ENCODE data around the gene ZNF674.
"Not testable (repeated sequence)": the region's sequence is repeated elsewhere in the genome, so short reads cannot be mapped to it uniquely, and the experiment has no call there.

Gene ZNF674

GRCh38 chrX:46463682-46464081 is 81.5 kb downstream of the ZNF674 start:
- no peak for DNase-seq (ENCODE audit: low read depth in 2 of 2)

GRCh38 chrX:46461660-46462191 is 83.5 kb downstream of the ZNF674 start:
- no peak for DNase-seq (ENCODE audit: low read depth in 2 of 2)

GRCh38 chrX:46460801-46461659 is 84.2 kb downstream of the ZNF674 start:
- DNase-seq (ENCODE audit: low read depth in 2 of 2), result not testable (repeated sequence)

GRCh38 chrX:46459603-46460002 is 85.6 kb downstream of the ZNF674 start:
- DNase-seq (ENCODE audit: low read depth in 2 of 2), result no peak

- no peak for DNase-seq (ENCODE audit: low read depth in 2 of 2)
Measured at GRCh38 chrX:46456125-46456922, 88.9 kb downstream of the ZNF674 start.

All from stimulated activated CD4-positive, alpha-beta T cell treated with anti-CD3 and anti-CD28 coated beads, Interleukin-1b, Interleukin-23, amount 100 ng/mL, for 1 hour (primary cell).